Measurements from ENCODE around the gene LY9. TPM values are rescaled to one million over a fixed set of nuclear protein-coding genes. Genes with fewer than 3 reads are reported as not detected.

LY9 gene
- total RNA-seq, 1 donor: not detected

DNA sequence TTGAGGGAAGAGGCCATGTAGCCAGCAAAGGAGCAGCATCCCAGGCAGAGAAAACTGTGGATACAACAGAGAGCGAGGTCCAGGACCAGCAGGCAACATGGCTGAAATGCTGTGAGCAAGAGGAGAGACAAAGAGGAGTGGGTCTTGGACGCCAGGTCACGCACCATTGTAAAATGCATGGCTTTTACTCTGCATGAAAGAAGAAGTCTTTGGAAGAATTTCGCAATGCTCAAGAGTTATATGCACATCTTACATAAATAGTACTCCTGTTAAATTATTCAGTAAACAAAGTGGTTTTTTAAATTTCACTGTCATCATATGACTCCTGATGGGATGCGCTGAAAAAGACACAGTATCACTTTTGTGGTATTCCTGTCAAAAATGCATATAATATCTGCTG, 63.2 kb downstream of the LY9 start:
- no peak for DNase-seq (ENCODE audit: low read depth)
- H3K4me3 ChIP-seq (ENCODE audit: low read depth, low read length): no peak overlapping the region
- TF ChIP-seq, protein P1, sequence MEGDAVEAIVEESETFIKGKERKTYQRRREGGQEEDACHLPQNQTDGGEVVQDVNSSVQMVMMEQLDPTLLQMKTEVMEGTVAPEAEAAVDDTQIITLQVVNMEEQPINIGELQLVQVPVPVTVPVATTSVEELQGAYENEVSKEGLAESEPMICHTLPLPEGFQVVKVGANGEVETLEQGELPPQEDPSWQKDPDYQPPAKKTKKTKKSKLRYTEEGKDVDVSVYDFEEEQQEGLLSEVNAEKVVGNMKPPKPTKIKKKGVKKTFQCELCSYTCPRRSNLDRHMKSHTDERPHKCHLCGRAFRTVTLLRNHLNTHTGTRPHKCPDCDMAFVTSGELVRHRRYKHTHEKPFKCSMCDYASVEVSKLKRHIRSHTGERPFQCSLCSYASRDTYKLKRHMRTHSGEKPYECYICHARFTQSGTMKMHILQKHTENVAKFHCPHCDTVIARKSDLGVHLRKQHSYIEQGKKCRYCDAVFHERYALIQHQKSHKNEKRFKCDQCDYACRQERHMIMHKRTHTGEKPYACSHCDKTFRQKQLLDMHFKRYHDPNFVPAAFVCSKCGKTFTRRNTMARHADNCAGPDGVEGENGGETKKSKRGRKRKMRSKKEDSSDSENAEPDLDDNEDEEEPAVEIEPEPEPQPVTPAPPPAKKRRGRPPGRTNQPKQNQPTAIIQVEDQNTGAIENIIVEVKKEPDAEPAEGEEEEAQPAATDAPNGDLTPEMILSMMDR (IDR thresholded peaks at IDR 0.05; ENCODE audit: insufficient read depth, low read length): no peak

GRCh38 chr1:160860840-160861505, 65.0 kb downstream of the LY9 start:
- no peak overlapping the region for H3K4me3 ChIP-seq (ENCODE audit: low read depth, low read length)
- TF ChIP-seq, protein P1 (IDR thresholded peaks at IDR 0.05; ENCODE audit: insufficient read depth, low read length): no peak
- no peak for DNase-seq (ENCODE audit: low read depth)

DNA sequence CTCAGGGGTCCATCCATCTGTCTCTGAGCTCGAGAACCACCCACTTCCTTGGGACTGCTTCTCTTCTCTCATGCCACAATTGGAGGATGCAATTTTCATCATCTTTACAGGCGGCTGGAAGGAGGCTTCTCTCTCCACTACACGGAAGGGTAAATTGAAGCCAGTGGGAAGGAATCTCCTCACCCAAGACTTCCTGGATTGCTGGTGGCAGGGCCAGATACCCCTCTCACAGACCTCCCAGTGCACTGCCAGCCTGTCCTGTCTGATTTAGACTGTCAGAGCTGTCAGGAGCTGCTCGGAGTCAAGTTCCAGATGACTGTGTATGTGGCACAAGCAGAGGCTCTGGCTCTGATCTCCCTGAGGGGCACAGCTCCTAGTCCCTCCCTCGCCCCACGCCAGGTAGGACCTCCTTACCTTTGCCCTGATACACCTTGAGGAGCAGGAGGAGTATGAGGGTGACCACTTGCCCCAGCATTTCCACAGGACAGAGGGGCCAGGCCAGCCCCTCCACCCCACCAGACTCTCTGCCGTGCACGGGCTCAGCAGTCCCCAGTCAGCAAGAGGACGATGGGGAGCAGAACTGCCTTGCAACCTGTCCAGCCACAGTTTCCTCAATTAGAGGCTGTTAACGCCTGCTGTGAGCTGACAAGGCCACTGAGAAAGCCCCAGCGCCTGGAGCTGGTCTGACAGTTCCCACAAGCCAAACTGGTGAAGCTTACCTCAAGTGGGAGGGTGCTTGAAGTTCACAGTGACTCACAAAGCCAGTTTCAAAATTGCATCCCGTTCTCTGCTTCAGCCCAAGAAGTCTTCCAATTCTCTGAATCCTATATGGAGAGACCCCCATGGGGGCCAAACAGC, 66.5 kb downstream of the LY9 start, which contains the start of gene CD244:
CD244 (minus strand) TSS at position 685 of the 858 bp plus-strand sequence; CDS start at position 475, 210 bp downstream.
- TF ChIP-seq, protein P1 (IDR thresholded peaks at IDR 0.05; ENCODE audit: insufficient read depth, low read length): no peak
- DNase-seq (ENCODE audit: low read depth): no peak

GRCh38 chr1:160863061-160863773, 67.2 kb downstream of the LY9 start:
- TF ChIP-seq, protein P1 (IDR thresholded peaks at IDR 0.05; ENCODE audit: insufficient read depth, low read length): no peak
- H3K4me3 ChIP-seq (ENCODE audit: low read depth, low read length): no peak overlapping the region
- DNase-seq (ENCODE audit: low read depth): no peak

More for the DNA sequence above, 66.5 kb downstream of the LY9 start, which contains the start of gene CD244:
- no peak within 1 kb of the TSS for H3K4me3 ChIP-seq (ENCODE audit: low read depth, low read length)

DNA sequence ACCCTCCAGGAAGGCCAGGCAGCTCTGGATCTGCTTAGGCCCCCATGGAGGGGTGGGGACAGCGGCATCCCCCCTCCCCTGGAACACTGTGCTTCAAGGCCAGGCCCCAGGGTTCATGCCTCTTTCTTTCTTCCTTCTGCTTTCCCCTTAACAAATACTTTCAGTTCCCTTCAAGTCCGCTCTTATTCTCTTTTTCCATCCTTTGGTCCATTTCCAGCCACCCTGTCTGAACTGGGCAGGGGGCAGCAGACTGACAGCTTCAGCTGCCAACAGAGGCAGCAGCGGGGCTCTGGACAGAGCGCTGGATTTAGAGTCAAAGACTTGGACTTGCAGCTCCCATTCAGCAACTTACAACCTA, 67.8 kb downstream of the LY9 start:
- H3K4me3 ChIP-seq (ENCODE audit: low read depth, low read length): no peak overlapping the region
- TF ChIP-seq, protein P1 (IDR thresholded peaks at IDR 0.05; ENCODE audit: insufficient read depth, low read length): no peak
- no peak for DNase-seq (ENCODE audit: low read depth)

DNA sequence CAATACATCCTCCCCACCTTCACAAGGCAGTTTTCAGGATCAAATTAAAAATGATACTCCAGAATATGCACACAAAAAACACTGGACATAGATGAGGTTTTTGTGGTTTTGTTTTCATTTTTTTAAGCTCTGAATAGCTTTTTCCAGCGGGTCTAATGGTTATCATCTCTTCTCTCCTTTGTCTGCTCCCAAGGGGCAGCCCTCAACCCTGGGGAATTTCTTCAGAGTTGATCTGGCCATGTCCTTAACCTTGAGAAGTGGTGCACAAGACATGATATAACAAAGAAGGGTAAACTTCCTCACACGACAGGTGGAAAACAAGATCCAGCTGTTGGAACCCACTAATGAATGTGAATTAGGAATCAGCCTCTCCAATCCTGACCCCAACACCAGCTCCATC, 68.2 kb downstream of the LY9 start:
- H3K4me3 ChIP-seq (ENCODE audit: low read depth, low read length): no peak overlapping the region
- TF ChIP-seq, protein P1 (IDR thresholded peaks at IDR 0.05; ENCODE audit: insufficient read depth, low read length): no peak
- no peak for DNase-seq (ENCODE audit: low read depth)

All from fibroblast of the aortic adventitia (primary cell).